ENCODE results near the gene ZGPAT. TPM values are rescaled to one million over a fixed set of nuclear protein-coding genes. Genes with fewer than 3 reads are reported as not detected.

ZGPAT gene
- total and polyA plus RNA-seq, 2 of the 8 experiments (the other 6 are each of a cell fraction or from before 2014, with no cell fraction given): 14.5 to 21.4 TPM

DNA sequence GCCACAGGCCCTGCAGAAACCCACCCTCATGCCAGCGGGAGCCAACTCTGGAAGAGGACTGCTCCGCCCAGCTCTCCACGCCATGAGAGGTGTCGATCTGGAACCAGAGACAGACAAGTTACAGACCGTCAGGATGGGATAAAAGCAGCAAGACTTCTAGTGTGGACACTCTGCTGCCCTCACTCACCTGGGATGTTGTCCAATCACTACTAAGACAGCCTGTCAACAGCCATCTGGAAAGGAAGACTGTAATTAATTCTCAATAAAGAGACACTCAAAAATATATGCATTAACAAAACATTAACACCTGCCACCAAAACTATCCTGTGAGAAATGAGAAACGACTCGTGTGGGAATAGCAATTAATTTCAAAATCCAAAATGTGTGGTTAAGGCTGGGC is 60.0 kb downstream of the ZGPAT start:
- Histone ChIP-seq H2BK12ac (ENCODE audit: low read depth, low read length) (no peak overlapping the region), H3K23ac (ENCODE audit: insufficient read length) (no peak overlapping the region), H4K20me1 (replicated peaks in 1 of 2; ENCODE audit: control insufficient read depth in 1 of 2, insufficient read depth in 2 of 2, low read length in 2 of 2) (peaks cover 0 to 2% of the 10 kb centered on the region in 2 experiments), H3K9ac (replicated peaks in 1 of 4; ENCODE audit: extremely low read depth in 1 of 4, low read depth in 3 of 4, low read length in 3 of 4) (no peak overlapping the region), H3K36me3 (ENCODE audit: control insufficient read depth in 2 of 4, insufficient read depth in 4 of 4, low read length in 3 of 4) (peaks cover 0 to 4% (median 1%) of the 10 kb centered on the region in 4 experiments; a peak in 2 of 8 replicates), H3K23me2 (ENCODE audit: low read depth, low read length) (no peaks in the 10 kb centered on the region; the same call in 1 of the 2 replicates), H4K91ac (replicated peaks; ENCODE audit: insufficient read length, low read length) (no peak overlapping the region), H3K4ac (replicated peaks; ENCODE audit: insufficient read length, low read depth, low read length) (no peak overlapping the region), H3K9me3 (ENCODE audit: insufficient read depth in 2 of 2, low read depth in 1 of 2, low read length in 1 of 2) (no peaks in the 10 kb centered on the region), H3K18ac (ENCODE audit: extremely low read depth, low read length) (no peak overlapping the region), H3K14ac (ENCODE audit: insufficient read length) (no peak overlapping the region), H3K56ac (replicated peaks; ENCODE audit: insufficient read length, low read depth, low read length) (no peak overlapping the region), H3K79me1 (ENCODE audit: low read depth, low read length) (peaks cover 2% of the 10 kb centered on the region; the same call in 1 of the 2 replicates), H4K5ac (ENCODE audit: insufficient read length, low read depth, low read length) (no peak overlapping the region), H2BK15ac (ENCODE audit: low read length) (no peak overlapping the region), H3K4me2 (ENCODE audit: insufficient read depth in 1 of 2, low read depth in 2 of 2, low read length in 2 of 2) (no peak overlapping the region), H3K27ac (ENCODE audit: low read depth, low read length) (no peak overlapping the region), H3K4me3 (ENCODE audit: extremely low read depth in 1 of 4, insufficient read depth in 2 of 4, low read depth in 3 of 4, low read length in 4 of 4) (no peak overlapping the region), H3K79me2 (ENCODE audit: control insufficient read depth in 1 of 2, insufficient read depth in 2 of 2, low read length in 2 of 2) (no peaks in the 10 kb centered on the region), H4K8ac (ENCODE audit: extremely low read depth, insufficient read depth, low read length) (no peak overlapping the region), H3K4me1 (replicated peaks in 1 of 4; ENCODE audit: control insufficient read depth in 3 of 4, insufficient read depth in 4 of 4, low read length in 3 of 4) (no peaks in the 10 kb centered on the region), H3K27me3 (replicated peaks in 1 of 4; ENCODE audit: control insufficient read depth in 3 of 4, extremely low read depth in 1 of 4, insufficient read depth in 3 of 4, low read length in 3 of 4) (no peaks in the 10 kb centered on the region), H2BK20ac (ENCODE audit: low read length) (no peak overlapping the region), H2BK5ac (ENCODE audit: low read depth, low read length) (no peak overlapping the region), H2BK120ac (replicated peaks; ENCODE audit: low read depth, low read length) (no peak overlapping the region), H2AFZ (ENCODE audit: low read length) (no peak overlapping the region), H2AK5ac (ENCODE audit: low read depth, low read length) (no peak overlapping the region)
- FAIRE-seq (no peak), DNase-seq (ENCODE audit: low read depth in 1 of 2, low spot score in 2 of 2) (no peak)
- POLR2A ChIA-PET (ENCODE audit: partially characterized antibody): interaction anchor here (0.6 kb wide), 2 partner anchors 24 to 206 kb away, joined by 3 read pairs; no protein-coding TSS in a partner anchor
- 89% methylated on average over 7 of the region's 7 CpGs; no CpG with 5 or more reads in 1 of the 2 experiments for WGBS, 2 experiments (ENCODE audit: extremely low coverage in 1 of 2, insufficient coverage in 1 of 2, insufficient read length in 1 of 2, insufficient replicate concordance in 2 of 2, low coverage in 1 of 2, low lambda C conversion rate in 2 of 2, missing lambda C conversion rate in 1 of 2)
- no peak for TF ChIP-seq CEBPB (IDR thresholded peaks at IDR 0.05; ENCODE audit: low read depth, low read length)
- no peak for TF ChIP-seq CBX5 (IDR thresholded peaks at IDR 0.05; ENCODE audit: low read depth, low read length)
- TF ChIP-seq, protein P1, sequence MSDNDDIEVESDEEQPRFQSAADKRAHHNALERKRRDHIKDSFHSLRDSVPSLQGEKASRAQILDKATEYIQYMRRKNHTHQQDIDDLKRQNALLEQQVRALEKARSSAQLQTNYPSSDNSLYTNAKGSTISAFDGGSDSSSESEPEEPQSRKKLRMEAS (IDR thresholded peaks at IDR 0.05): no peak
- no peak for TF ChIP-seq YY1 (IDR thresholded peaks at IDR 0.05; ENCODE audit: low read depth, low read length)
- no peak for TF ChIP-seq SIX5 (IDR thresholded peaks at IDR 0.05; ENCODE audit: low read depth, low read length)
- no peak for TF ChIP-seq RXRA (IDR thresholded peaks at IDR 0.05; ENCODE audit: insufficient read depth, low read depth, low read length)
- no peak for TF ChIP-seq HDAC6 (IDR thresholded peaks at IDR 0.05; ENCODE audit: low read depth, low read length)
- no peak for TF ChIP-seq POU5F1 (IDR thresholded peaks at IDR 0.05; ENCODE audit: low read depth, low read length)
- no peak for TF ChIP-seq SAP30 (IDR thresholded peaks at IDR 0.05; ENCODE audit: insufficient read depth, insufficient replicate concordance, low read length)
- no peak for TF ChIP-seq CTBP2 (IDR thresholded peaks at IDR 0.05; ENCODE audit: borderline replicate concordance, insufficient read depth, insufficient read length, low read length)
- no peak for TF ChIP-seq MAFK (IDR thresholded peaks at IDR 0.05; ENCODE audit: low read depth, low read length)
- no peak for TF ChIP-seq EZH2 (IDR thresholded peaks at IDR 0.05; ENCODE audit: low read depth, low read length, severe bottlenecking)
- TF ChIP-seq GABPA (IDR thresholded peaks at IDR 0.05; ENCODE audit: borderline replicate concordance, insufficient read depth, low read length): no peak
- TF ChIP-seq ZNF274 (IDR thresholded peaks at IDR 0.05; ENCODE audit: borderline replicate concordance, extremely low read depth, low read length): no peak
- CTCF ChIA-PET (ENCODE audit: partially characterized antibody): interaction anchor here (0.7 to 4.5 kb wide), 4 partner anchors 8 to 232 kb away, joined by 3 to 29 read pairs (median 4); no protein-coding TSS in a partner anchor

Data from H1 (cell line).